BLaER1 (cell line): ENCODE results near the gene COL4A1.

Source experiments
- H3K27ac ChIP-seq: shearing (Covaris generic); formaldehyde crosslinking; 2 replicates; pipeline ENCODE4 v1.8.1; 2022
- H3K27me3 ChIP-seq: shearing (Covaris generic); formaldehyde crosslinking; 2 replicates; pipeline ENCODE4 v1.8.1; 2022
- H3K36me3 ChIP-seq: shearing (Covaris generic); formaldehyde crosslinking; 2 replicates; pipeline ENCODE4 v1.8.1; 2022
- H3K4me1 ChIP-seq: shearing (Covaris generic); formaldehyde crosslinking; 2 replicates; pipeline ENCODE4 v1.8.1; 2022
- H3K4me2 ChIP-seq: shearing (Covaris generic); formaldehyde crosslinking; 2 replicates; pipeline ENCODE4 v1.8.1; 2022
- H3K4me3 ChIP-seq: shearing (Covaris generic); formaldehyde crosslinking; 2 replicates; pipeline ENCODE4 v1.8.1; 2022
- H3K9ac ChIP-seq: shearing (Covaris generic); formaldehyde crosslinking; 2 replicates; pipeline ENCODE4 v1.8.1; 2022
- H3K9me3 ChIP-seq: shearing (Covaris generic); formaldehyde crosslinking; 2 replicates; pipeline ENCODE4 v1.8.1; 2022
- H4K20me1 ChIP-seq: shearing (Covaris generic); formaldehyde crosslinking; 2 replicates; pipeline ENCODE4 v1.8.1; 2022
- Cebpa-rat ChIP-seq: shearing (Covaris generic); IDR thresholded peaks from 2 replicates; pipeline ENCODE4 v1.8.1; 2022

The COL4A1 gene

GRCh38 chr13:110254151-110254679 lies 52.7 kb downstream of the COL4A1 start:
- peak overlapping the region; percentile 45; the same call in 1 of the 2 replicates for H3K9ac ChIP-seq
- TF ChIP-seq Cebpa-rat, result no peak
- no peaks in the 10 kb centered on the region for H3K27me3 ChIP-seq
- H3K4me2 ChIP-seq, result peak overlapping the region; percentile 90
- peak overlapping the region; percentile 72 for H3K27ac ChIP-seq
- peak overlapping the region; percentile 32; the same call in 1 of the 2 replicates for H3K4me3 ChIP-seq
- no peaks in the 10 kb centered on the region for H3K36me3 ChIP-seq
- peaks cover 21% of the 10 kb centered on the region for H3K9me3 ChIP-seq
- peaks cover 38% of the 10 kb centered on the region for H3K4me1 ChIP-seq
- H4K20me1 ChIP-seq, result no peaks in the 10 kb centered on the region

- Histone ChIP-seq H3K4me1 (peaks cover 34% of the 10 kb centered on the region), H3K9ac (no peak overlapping the region), H3K4me2 (no peak overlapping the region), H4K20me1 (no peaks in the 10 kb centered on the region), H3K9me3 (peaks cover 4% of the 10 kb centered on the region), H3K27me3 (no peaks in the 10 kb centered on the region), H3K27ac (no peak overlapping the region), H3K4me3 (no peak overlapping the region), H3K36me3 (no peaks in the 10 kb centered on the region)
- TF ChIP-seq Cebpa-rat, result no peak
Observed at GRCh38 chr13:110251193-110251819, 55.7 kb downstream of the COL4A1 start.

- Histone ChIP-seq H3K36me3 (no peaks in the 10 kb centered on the region), H3K4me1 (peaks cover 34% of the 10 kb centered on the region), H3K27ac (no peak overlapping the region), H4K20me1 (no peaks in the 10 kb centered on the region), H3K9ac (no peak overlapping the region), H3K4me3 (no peak overlapping the region), H3K27me3 (no peaks in the 10 kb centered on the region), H3K9me3 (no peaks in the 10 kb centered on the region), H3K4me2 (peak overlapping the region; percentile 6; the same call in 1 of the 2 replicates)
- no peak for TF ChIP-seq Cebpa-rat
Observed at GRCh38 chr13:110250258-110250891, 56.6 kb downstream of the COL4A1 start.

GRCh38 chr13:110249326-110249725 lies 57.6 kb downstream of the COL4A1 start:
- Histone ChIP-seq H3K4me1 (peaks cover 24% of the 10 kb centered on the region), H3K9me3 (no peaks in the 10 kb centered on the region)

GRCh38 chr13:110248449-110249143 lies 58.4 kb downstream of the COL4A1 start:
- no peaks in the 10 kb centered on the region for H3K27me3 ChIP-seq
- no peak overlapping the region for H3K4me3 ChIP-seq
- H3K9ac ChIP-seq, result no peak overlapping the region
- no peak for TF ChIP-seq Cebpa-rat
- H3K4me1 ChIP-seq, result peaks cover 17% of the 10 kb centered on the region
- 0 out of 2 replicates have a peak overlapping the region, but pooled peaks have one; percentile 4 for H3K4me2 ChIP-seq
- H3K9me3 ChIP-seq, result no peaks in the 10 kb centered on the region
- H4K20me1 ChIP-seq, result no peaks in the 10 kb centered on the region
- no peak overlapping the region for H3K27ac ChIP-seq
- no peaks in the 10 kb centered on the region for H3K36me3 ChIP-seq

More at GRCh38 chr13:110249326-110249725, 57.6 kb downstream of the COL4A1 start:
- Histone ChIP-seq H4K20me1 (no peaks in the 10 kb centered on the region), H3K27ac (no peak overlapping the region), H3K4me3 (no peak overlapping the region), H3K4me2 (peak overlapping the region; percentile 4; the same call in 1 of the 2 replicates), H3K36me3 (no peaks in the 10 kb centered on the region), H3K9ac (no peak overlapping the region), H3K27me3 (no peaks in the 10 kb centered on the region)
- no peak for TF ChIP-seq Cebpa-rat

- Histone ChIP-seq H3K4me3 (no peak overlapping the region), H3K9me3 (no peaks in the 10 kb centered on the region), H3K27me3 (no peaks in the 10 kb centered on the region), H3K9ac (no peak overlapping the region), H3K27ac (no peak overlapping the region), H4K20me1 (no peaks in the 10 kb centered on the region), H3K36me3 (no peaks in the 10 kb centered on the region), H3K4me1 (peaks cover 17% of the 10 kb centered on the region), H3K4me2 (no peak overlapping the region)
- TF ChIP-seq Cebpa-rat, result no peak
Observed at GRCh38 chr13:110246530-110246929, 60.4 kb downstream of the COL4A1 start.

GRCh38 chr13:110245416-110245899 lies 61.5 kb downstream of the COL4A1 start:
- Histone ChIP-seq H3K4me1 (peaks cover 15% of the 10 kb centered on the region), H3K9me3 (no peaks in the 10 kb centered on the region), H3K36me3 (no peaks in the 10 kb centered on the region), H3K4me2 (no peak overlapping the region), H3K4me3 (no peak overlapping the region), H3K9ac (no peak overlapping the region), H4K20me1 (no peaks in the 10 kb centered on the region), H3K27me3 (no peaks in the 10 kb centered on the region), H3K27ac (no peak overlapping the region)
- no peak for TF ChIP-seq Cebpa-rat

- Histone ChIP-seq H3K4me2 (no peak overlapping the region), H3K4me3 (no peak overlapping the region), H3K36me3 (no peaks in the 10 kb centered on the region), H4K20me1 (no peaks in the 10 kb centered on the region), H3K27ac (no peak overlapping the region), H3K9ac (no peak overlapping the region), H3K27me3 (no peaks in the 10 kb centered on the region), H3K4me1 (peaks cover 10% of the 10 kb centered on the region), H3K9me3 (no peaks in the 10 kb centered on the region)
- no peak for TF ChIP-seq Cebpa-rat
Observed at GRCh38 chr13:110244976-110245375, 62.0 kb downstream of the COL4A1 start.

- H3K27ac ChIP-seq, result no peak overlapping the region
- H3K36me3 ChIP-seq, result no peaks in the 10 kb centered on the region
- H4K20me1 ChIP-seq, result no peaks in the 10 kb centered on the region
- TF ChIP-seq Cebpa-rat, result no peak
- H3K4me2 ChIP-seq, result no peak overlapping the region
- no peak overlapping the region for H3K4me3 ChIP-seq
- H3K9me3 ChIP-seq, result no peaks in the 10 kb centered on the region
- no peak overlapping the region for H3K9ac ChIP-seq
- H3K4me1 ChIP-seq, result peaks cover 3% of the 10 kb centered on the region
- no peaks in the 10 kb centered on the region for H3K27me3 ChIP-seq
Observed at GRCh38 chr13:110244071-110244830, 62.7 kb downstream of the COL4A1 start.
